Gastrocnemius medialis (tissue), 4 donors: Measurements from ENCODE around the gene AGAP1. TPM values are rescaled to one million over a fixed set of nuclear protein-coding genes. Genes with fewer than 3 reads are reported as not detected.

Experiments
- ATAC-seq, 2 donors: fragments of 150-250 bp; one replicate each; pipeline ENCODE4 v1.9.1; 2016
- DNase-seq, 2 donors: peaks; one replicate each; pipeline ENCODE4 v3.0.0-alpha.2; 2019
- H3K27ac ChIP-seq, 4 donors: fragments of 200-600 bp; sonication (generic); 1 replicate in 1 of 4; 2 replicates in 3 of 4; pipeline ENCODE4 v1.5.1; 2016 to 2018; ENCODE audit warnings: mild to moderate bottlenecking in 2 of 4, moderate library complexity in 1 of 4
- H3K27me3 ChIP-seq, 3 donors: fragments of 200-600 bp; sonication (generic) in 2 of 3; 1 replicate in 1 of 3; 2 replicates in 2 of 3; pipeline versions ENCODE4 v1.5.1 to v1.6.0; 2016 to 2019; ENCODE audit warnings: mild to moderate bottlenecking in 1 of 3, moderate library complexity in 1 of 3
- H3K36me3 ChIP-seq, 2 donors: fragments of 200-600 bp; sonication (generic) in 1 of 2; one replicate each; pipeline ENCODE4 v1.5.1; 2017 to 2018
- H3K4me1 ChIP-seq, 2 donors: fragments of 200-600 bp; sonication (generic) in 1 of 2; one replicate each; pipeline ENCODE4 v1.5.1; 2016 to 2017; ENCODE audit warnings: mild to moderate bottlenecking in 2 of 2
- H3K4me3 ChIP-seq, 4 donors: fragments of 200-600 bp; sonication (generic) in 3 of 4; 1 replicate in 1 of 4; 2 replicates in 3 of 4; pipeline ENCODE4 v1.5.1; 2016 to 2019; ENCODE audit warnings: mild to moderate bottlenecking in 2 of 4
- H3K9me3 ChIP-seq, 3 donors: fragments of 200-600 bp; sonication (generic) in 2 of 3; 1 replicate in 1 of 3; 2 replicates in 2 of 3; pipeline ENCODE4 v1.5.1; 2016 to 2019
- POLR2A ChIP-seq, 2 donors: fragments of 450-650 bp; IDR thresholded peaks; one replicate each; pipeline ENCODE4 v1.6.1; 2017; ENCODE audit warnings: antibody characterized with exemption in 2 of 2, mild to moderate bottlenecking in 2 of 2, moderate library complexity in 2 of 2
- in situ Hi-C, 4 donors: fragments of 200-750 bp; cut with MboI; loops; one replicate each; pipeline versions ENCODE4 v1.15.0 to v1.8.0; 2017; ENCODE audit warnings: low sequenced_read_pairs in 4 of 4
- intact Hi-C: fragments of 100-400 bp; cut with DNase I; formaldehyde crosslinking; loops from one replicate; pipeline ENCODE4 v1.15.1; 2023; ENCODE audit warnings: low total_unique reads
- total RNA-seq, 4 donors: library from RNA; depleted of rRNA; stranded (reverse); fragments of >200 nt; gene quantifications; one replicate each; pipeline versions ENCODE4 v1.1.0 to v1.2.3, GENCODE V29; 2016
- TF ChIP-seq, protein P1 (sequence below), 5 experiments: fragments of 450-650 bp in 3 of 5; fragments of 200-600 bp in 2 of 5; sonication (generic) in 2 of 5; IDR thresholded peaks in 4 of 5; conservative IDR thresholded peaks in 1 of 5; 1 replicate in 4 of 5; 2 replicates in 1 of 5; pipeline ENCODE4 v1.5.1; 2016 to 2019; ENCODE audit warnings: antibody characterized with exemption in 5 of 5, mild to moderate bottlenecking in 3 of 5, moderate library complexity in 3 of 5

Gene AGAP1
- total RNA-seq, 4 donors from 2014 or later = 8.5 to 26.8 (median 14.4) TPM

DNA sequence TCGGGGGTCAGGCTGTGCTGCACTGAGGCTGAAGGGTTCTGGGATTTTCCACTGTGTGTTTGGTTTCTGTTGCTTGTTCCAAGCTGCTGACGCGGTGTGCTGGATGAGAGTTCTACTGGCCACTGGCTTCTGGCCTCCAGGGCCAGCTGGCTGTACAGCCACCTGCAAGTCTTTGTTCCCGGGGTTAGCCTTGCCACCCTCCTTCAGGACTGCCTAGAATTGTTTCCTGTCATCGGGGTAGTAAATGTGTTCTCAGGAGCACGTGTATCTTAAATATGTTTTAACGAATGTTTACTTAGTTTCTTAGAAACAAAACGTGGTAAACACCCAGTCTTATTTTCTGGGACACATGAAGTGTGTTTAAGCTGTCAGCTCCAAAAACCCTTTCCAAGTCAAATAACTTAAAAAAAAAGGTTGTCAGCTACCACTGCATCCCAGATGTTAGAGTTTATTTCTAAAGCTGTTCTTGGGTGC lies 231.2 kb downstream of the AGAP1 start:
- H3K27ac ChIP-seq = peak overlapping the region; percentile 63 to 76 (median 69)
- H3K9me3 ChIP-seq = no peaks in the 10 kb centered on the region
- intact Hi-C loops = no loop called here
- in situ Hi-C loops = no loop called here
- no peak for TF ChIP-seq POLR2A (IDR thresholded peaks at IDR 0.05)
- TF ChIP-seq, protein P1, sequence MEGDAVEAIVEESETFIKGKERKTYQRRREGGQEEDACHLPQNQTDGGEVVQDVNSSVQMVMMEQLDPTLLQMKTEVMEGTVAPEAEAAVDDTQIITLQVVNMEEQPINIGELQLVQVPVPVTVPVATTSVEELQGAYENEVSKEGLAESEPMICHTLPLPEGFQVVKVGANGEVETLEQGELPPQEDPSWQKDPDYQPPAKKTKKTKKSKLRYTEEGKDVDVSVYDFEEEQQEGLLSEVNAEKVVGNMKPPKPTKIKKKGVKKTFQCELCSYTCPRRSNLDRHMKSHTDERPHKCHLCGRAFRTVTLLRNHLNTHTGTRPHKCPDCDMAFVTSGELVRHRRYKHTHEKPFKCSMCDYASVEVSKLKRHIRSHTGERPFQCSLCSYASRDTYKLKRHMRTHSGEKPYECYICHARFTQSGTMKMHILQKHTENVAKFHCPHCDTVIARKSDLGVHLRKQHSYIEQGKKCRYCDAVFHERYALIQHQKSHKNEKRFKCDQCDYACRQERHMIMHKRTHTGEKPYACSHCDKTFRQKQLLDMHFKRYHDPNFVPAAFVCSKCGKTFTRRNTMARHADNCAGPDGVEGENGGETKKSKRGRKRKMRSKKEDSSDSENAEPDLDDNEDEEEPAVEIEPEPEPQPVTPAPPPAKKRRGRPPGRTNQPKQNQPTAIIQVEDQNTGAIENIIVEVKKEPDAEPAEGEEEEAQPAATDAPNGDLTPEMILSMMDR (IDR thresholded peaks at IDR 0.05 in 4 of 5, conservative IDR thresholded peaks at IDR 0.05 in 1 of 5) = no peak
- H3K4me3 ChIP-seq = peak overlapping the region in 2 of 4 donors; percentile 20 to 40
- ATAC-seq = peak; percentile 90 to 92
- H3K36me3 ChIP-seq = no peaks in the 10 kb centered on the region
- H3K4me1 ChIP-seq = peaks cover 44 to 49% of the 10 kb centered on the region in 2 donors
- DNase-seq = peak; percentile 71 to 81
- no peaks in the 10 kb centered on the region for H3K27me3 ChIP-seq

DNA sequence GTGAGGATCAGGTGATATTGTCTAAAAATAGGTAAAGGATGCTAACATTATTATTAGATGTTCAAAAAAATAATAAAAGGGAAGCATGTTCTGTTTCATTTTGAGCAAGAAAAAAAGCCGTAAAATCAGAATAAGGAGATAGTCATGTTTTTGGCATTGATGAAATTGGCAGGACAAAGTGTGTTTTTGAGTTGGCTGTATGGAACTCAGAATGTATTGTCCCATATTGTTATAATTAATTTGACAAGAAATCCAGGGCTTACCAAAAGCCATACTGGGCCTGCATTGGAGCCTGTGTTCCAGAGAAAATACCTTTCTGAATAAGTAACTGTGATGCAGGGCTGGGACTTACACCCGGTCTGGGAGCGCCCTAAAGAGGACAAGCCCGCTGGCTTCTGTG lies 232.0 kb downstream of the AGAP1 start:
- H3K36me3 ChIP-seq = no peaks in the 10 kb centered on the region
- H3K9me3 ChIP-seq = no peaks in the 10 kb centered on the region
- DNase-seq = no peak
- in situ Hi-C loops (no loop called here), intact Hi-C loops (no loop called here)
- H3K4me3 ChIP-seq = no peak overlapping the region
- H3K4me1 ChIP-seq = peaks cover 44 to 49% of the 10 kb centered on the region in 2 donors
- TF ChIP-seq, protein P1 (IDR thresholded peaks at IDR 0.05 in 4 of 5, conservative IDR thresholded peaks at IDR 0.05 in 1 of 5) = no peak
- no peak for TF ChIP-seq POLR2A (IDR thresholded peaks at IDR 0.05)
- no peak for ATAC-seq
- peak overlapping the region; percentile 63 to 76 (median 69) for H3K27ac ChIP-seq
- H3K27me3 ChIP-seq = no peaks in the 10 kb centered on the region

DNA sequence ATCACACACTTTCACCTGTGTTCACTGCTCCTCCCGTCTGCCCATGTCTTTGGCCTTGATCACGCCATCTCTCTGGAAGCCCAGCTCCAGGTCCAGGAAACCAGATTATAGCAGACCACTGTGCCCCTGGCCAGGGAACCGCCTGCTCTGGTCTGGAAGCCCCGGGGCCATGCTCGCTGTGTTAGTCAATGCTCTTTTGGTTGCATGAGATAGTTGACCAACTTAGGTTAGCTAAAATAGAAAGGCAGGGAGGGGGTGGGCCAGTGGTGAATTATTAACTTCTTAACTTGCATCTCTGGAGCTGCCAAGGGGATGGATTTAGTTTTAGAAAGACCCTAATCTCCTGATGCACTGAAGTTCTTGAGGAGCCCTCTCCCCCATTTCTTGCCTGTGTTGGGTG lies 232.7 kb downstream of the AGAP1 start:
- intact Hi-C loops (no loop called here), in situ Hi-C loops (no loop called here)
- no peak for TF ChIP-seq POLR2A (IDR thresholded peaks at IDR 0.05)
- TF ChIP-seq, protein P1 (IDR thresholded peaks at IDR 0.05 in 4 of 5, conservative IDR thresholded peaks at IDR 0.05 in 1 of 5) = no peak
- Histone ChIP-seq H3K27ac (peak overlapping the region in 3 of 4 donors; percentile 10 to 76 (median 32)), H3K9me3 (no peaks in the 10 kb centered on the region), H3K36me3 (no peaks in the 10 kb centered on the region), H3K4me3 (no peak overlapping the region), H3K4me1 (peaks cover 44 to 49% of the 10 kb centered on the region in 2 donors), H3K27me3 (no peaks in the 10 kb centered on the region)
- no peak for DNase-seq
- no peak for ATAC-seq

DNA sequence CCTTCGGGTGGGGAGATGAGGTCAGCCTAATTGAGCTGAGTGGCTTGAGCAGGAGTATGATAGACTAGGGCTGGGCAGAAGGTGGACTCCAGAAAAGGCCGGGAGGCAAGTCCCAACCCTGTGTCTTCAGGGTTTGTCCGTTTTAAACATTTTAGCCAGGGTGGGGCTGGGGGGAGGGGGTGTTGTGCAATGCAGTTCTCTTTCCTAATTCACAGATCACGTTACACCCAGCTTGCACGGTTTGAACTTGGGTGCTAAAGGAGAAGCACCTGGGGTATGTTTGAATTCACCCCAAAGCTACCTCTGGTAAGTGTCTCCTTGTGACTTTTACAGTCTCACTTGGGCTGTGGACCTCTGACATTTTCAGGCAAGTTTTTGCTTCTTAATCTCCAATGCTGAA lies 233.3 kb downstream of the AGAP1 start:
- H3K4me1 ChIP-seq = peaks cover 44 to 49% of the 10 kb centered on the region in 2 donors
- in situ Hi-C loops = no loop called here
- H3K4me3 ChIP-seq = no peak overlapping the region
- no peaks in the 10 kb centered on the region for H3K36me3 ChIP-seq
- no peaks in the 10 kb centered on the region for H3K9me3 ChIP-seq
- intact Hi-C loops = no loop called here
- no peak for TF ChIP-seq POLR2A (IDR thresholded peaks at IDR 0.05)
- TF ChIP-seq, protein P1 (IDR thresholded peaks at IDR 0.05 in 4 of 5, conservative IDR thresholded peaks at IDR 0.05 in 1 of 5) = no peak
- no peaks in the 10 kb centered on the region for H3K27me3 ChIP-seq
- peak; percentile 57 to 58 for ATAC-seq
- H3K27ac ChIP-seq = peak overlapping the region in 3 of 4 donors; percentile 10 to 76 (median 32)
- DNase-seq = peak; percentile 30 to 66
